Gastroesophageal sphincter (tissue), 3 donors: ENCODE data around the gene GJC3.

Experiments
- CTCF ChIP-seq, 4 experiments: fragments of 200-600 bp in 2 of 4; fragments of 450-650 bp in 2 of 4; sonication (generic) in 1 of 4; IDR thresholded peaks; one replicate each; pipeline ENCODE4 v1.5.1; 2017 to 2019; ENCODE audit warnings: antibody characterized with exemption in 4 of 4, mild to moderate bottlenecking in 2 of 4, moderate library complexity in 2 of 4
- EP300 ChIP-seq: sonication (generic); formaldehyde crosslinking; IDR thresholded peaks from one replicate; pipeline ENCODE4 v1.6.1; 2017; ENCODE audit warnings: antibody characterized with exemption, mild to moderate bottlenecking
- POLR2A ChIP-seq, 2 donors: fragments of 450-650 bp; IDR thresholded peaks; one replicate each; pipeline ENCODE4 v1.6.1; 2017; ENCODE audit warnings: antibody characterized with exemption in 2 of 2, mild to moderate bottlenecking in 2 of 2, moderate library complexity in 1 of 2

GRCh38 chr7:99943641-99944496 is 14.4 kb upstream of the GJC3 start:
- TF ChIP-seq POLR2A (IDR thresholded peaks at IDR 0.05) (no peak), EP300 (no peak), CTCF (IDR thresholded peaks at IDR 0.05) (no peak)
